ENCODE results near the gene IRX4. TPM values are rescaled to one million over a fixed set of nuclear protein-coding genes. Genes with fewer than 3 reads are reported as not detected.

The IRX4 gene
- total and polyA plus RNA-seq, 2 of the 4 experiments (the other 2 are of a cell fraction), result not detected

DNA sequence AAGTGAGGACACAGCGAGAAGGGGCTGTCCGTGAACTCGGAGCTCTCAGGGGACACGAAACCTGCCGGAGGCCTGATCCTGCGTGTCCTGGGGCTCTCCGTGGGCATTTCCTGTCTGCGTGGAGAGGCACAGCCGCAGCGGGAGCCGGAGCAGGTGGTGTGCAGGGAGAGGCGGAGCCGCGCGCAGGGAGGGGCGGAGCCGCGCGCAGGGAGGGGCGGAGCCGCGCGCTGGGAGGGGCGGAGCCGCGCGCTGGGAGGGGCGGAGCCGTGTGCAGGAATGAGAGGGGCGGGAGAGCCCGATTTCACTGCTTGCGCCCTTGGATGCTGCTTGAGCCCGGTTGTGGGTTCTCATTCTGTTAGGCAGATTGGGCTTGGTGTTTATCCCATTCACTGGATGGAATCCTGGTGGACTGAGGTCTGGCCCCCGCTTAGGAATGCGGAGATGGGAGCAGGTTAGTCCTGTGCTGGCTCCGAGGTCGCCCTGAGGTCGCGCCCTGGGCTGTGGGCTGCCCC lies 54.8 kb downstream of the IRX4 start:
- no peak for ATAC-seq (ENCODE audit: low read depth)
- 60% methylated on average over 21 of the region's 39 CpGs; no CpG with 5 or more reads in 1 of the 2 experiments for WGBS, 2 experiments (ENCODE audit: extremely low coverage in 2 of 2, insufficient read length in 1 of 2)
- POLR2A ChIA-PET (ENCODE audit: unreplicated experiment), result no interaction called here

More for the DNA sequence above, 54.8 kb downstream of the IRX4 start:
- H3K9ac ChIP-seq (ENCODE audit: low read depth, low read length), result no peak overlapping the region
- no peaks in the 10 kb centered on the region; the same call in 1 of the 2 replicates for H3K27me3 ChIP-seq (ENCODE audit: control insufficient read depth, insufficient read depth, low read length)
- H2BK15ac ChIP-seq (ENCODE audit: low read depth, low read length), result no peak overlapping the region
- H3K9me1 ChIP-seq (ENCODE audit: insufficient read depth, low read length), result peaks cover 2% of the 10 kb centered on the region; the same call in 1 of the 2 replicates
- no peak overlapping the region for H2BK20ac ChIP-seq (ENCODE audit: low read depth, low read length)
- H3K36me3 ChIP-seq (ENCODE audit: control insufficient read depth, insufficient read depth, low read length), result peaks cover 12% of the 10 kb centered on the region
- H3K4ac ChIP-seq (ENCODE audit: low read depth, low read length), result no peak overlapping the region
- CTCF ChIA-PET, result no interaction called here
- no peaks in the 10 kb centered on the region for H4K20me1 ChIP-seq (ENCODE audit: insufficient read depth, low read length)
- H3K27ac ChIP-seq (ENCODE audit: insufficient read depth, low read length), result no peak overlapping the region
- no peak overlapping the region for H4K8ac ChIP-seq (ENCODE audit: low read depth in 2 of 2, low read length in 2 of 2)
- no peak overlapping the region for H3K4me2 ChIP-seq (ENCODE audit: low read depth, low read length)
- no peak overlapping the region for H3K14ac ChIP-seq (replicated peaks; ENCODE audit: low read depth, low read length)
- BruUV-seq (replicated peaks), result no TSS peak
- in situ Hi-C loops (cut with MboI; ENCODE audit: low sequenced_read_pairs) (no loop called here), intact Hi-C loops (cut with micrococcal nuclease) (no loop called here), dilution Hi-C loops (cut with HindIII; ENCODE audit: low sequenced_read_pairs, unreplicated experiment) (no loop called here)
- H3K18ac ChIP-seq (ENCODE audit: low read depth, low read length), result no peak overlapping the region
- no peaks in the 10 kb centered on the region for H3K9me3 ChIP-seq (ENCODE audit: control insufficient read depth, insufficient read depth, low read length)
- no peak overlapping the region for H4K91ac ChIP-seq (ENCODE audit: insufficient read depth, low read depth, low read length)
- no peak for DNase-seq
- no peaks in the 10 kb centered on the region; the same call in 1 of the 2 replicates for H3K4me1 ChIP-seq (ENCODE audit: control insufficient read depth, insufficient read depth, low read length)
- no peak overlapping the region for H3K4me3 ChIP-seq (ENCODE audit: insufficient read depth, low read depth, low read length)
- H2BK5ac ChIP-seq (ENCODE audit: low read depth, low read length, poor library complexity, severe bottlenecking), result no peak overlapping the region
- H3K23ac ChIP-seq (ENCODE audit: low read depth, low read length), result no peak overlapping the region
- TF ChIP-seq BHLHE40 (IDR thresholded peaks at IDR 0.05; ENCODE audit: low read depth, low read length) (no peak), CHD1 (IDR thresholded peaks at IDR 0.05; ENCODE audit: low read depth, low read length) (no peak), RAD21 (IDR thresholded peaks at IDR 0.05; ENCODE audit: low read length) (no peak), POLR2A (IDR thresholded peaks at IDR 0.05; ENCODE audit: low read depth, low read length) (no peak), RCOR1 (IDR thresholded peaks at IDR 0.05; ENCODE audit: insufficient replicate concordance, low read length) (no peak), FOS (IDR thresholded peaks at IDR 0.05; ENCODE audit: low read depth, low read length) (no peak), MXI1 (IDR thresholded peaks at IDR 0.05; ENCODE audit: borderline replicate concordance, low read depth, low read length) (no peak), MAFK (IDR thresholded peaks at IDR 0.05; ENCODE audit: low read depth, low read length) (no peak), NFE2L2 (IDR thresholded peaks at IDR 0.05; ENCODE audit: low read depth, low read length) (no peak), SMC3 (IDR thresholded peaks at IDR 0.05; ENCODE audit: low read depth, low read length) (no peak), RFX5 (IDR thresholded peaks at IDR 0.05; ENCODE audit: low read depth, low read length) (no peak), CEBPB (IDR thresholded peaks at IDR 0.05; ENCODE audit: low read depth, low read length) (no peak), MAZ (IDR thresholded peaks at IDR 0.05; ENCODE audit: borderline replicate concordance, low read depth, low read length) (no peak)
- TF ChIP-seq, protein P1, sequence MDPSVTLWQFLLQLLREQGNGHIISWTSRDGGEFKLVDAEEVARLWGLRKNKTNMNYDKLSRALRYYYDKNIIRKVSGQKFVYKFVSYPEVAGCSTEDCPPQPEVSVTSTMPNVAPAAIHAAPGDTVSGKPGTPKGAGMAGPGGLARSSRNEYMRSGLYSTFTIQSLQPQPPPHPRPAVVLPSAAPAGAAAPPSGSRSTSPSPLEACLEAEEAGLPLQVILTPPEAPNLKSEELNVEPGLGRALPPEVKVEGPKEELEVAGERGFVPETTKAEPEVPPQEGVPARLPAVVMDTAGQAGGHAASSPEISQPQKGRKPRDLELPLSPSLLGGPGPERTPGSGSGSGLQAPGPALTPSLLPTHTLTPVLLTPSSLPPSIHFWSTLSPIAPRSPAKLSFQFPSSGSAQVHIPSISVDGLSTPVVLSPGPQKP (IDR thresholded peaks at IDR 0.05; ENCODE audit: borderline replicate concordance, low read depth, low read length), result no peak
- TF ChIP-seq, protein P2, sequence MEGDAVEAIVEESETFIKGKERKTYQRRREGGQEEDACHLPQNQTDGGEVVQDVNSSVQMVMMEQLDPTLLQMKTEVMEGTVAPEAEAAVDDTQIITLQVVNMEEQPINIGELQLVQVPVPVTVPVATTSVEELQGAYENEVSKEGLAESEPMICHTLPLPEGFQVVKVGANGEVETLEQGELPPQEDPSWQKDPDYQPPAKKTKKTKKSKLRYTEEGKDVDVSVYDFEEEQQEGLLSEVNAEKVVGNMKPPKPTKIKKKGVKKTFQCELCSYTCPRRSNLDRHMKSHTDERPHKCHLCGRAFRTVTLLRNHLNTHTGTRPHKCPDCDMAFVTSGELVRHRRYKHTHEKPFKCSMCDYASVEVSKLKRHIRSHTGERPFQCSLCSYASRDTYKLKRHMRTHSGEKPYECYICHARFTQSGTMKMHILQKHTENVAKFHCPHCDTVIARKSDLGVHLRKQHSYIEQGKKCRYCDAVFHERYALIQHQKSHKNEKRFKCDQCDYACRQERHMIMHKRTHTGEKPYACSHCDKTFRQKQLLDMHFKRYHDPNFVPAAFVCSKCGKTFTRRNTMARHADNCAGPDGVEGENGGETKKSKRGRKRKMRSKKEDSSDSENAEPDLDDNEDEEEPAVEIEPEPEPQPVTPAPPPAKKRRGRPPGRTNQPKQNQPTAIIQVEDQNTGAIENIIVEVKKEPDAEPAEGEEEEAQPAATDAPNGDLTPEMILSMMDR (conservative IDR thresholded peaks at IDR 0.05; ENCODE audit: low read depth, low read length), result no peak
- TF ChIP-seq, protein P3, sequence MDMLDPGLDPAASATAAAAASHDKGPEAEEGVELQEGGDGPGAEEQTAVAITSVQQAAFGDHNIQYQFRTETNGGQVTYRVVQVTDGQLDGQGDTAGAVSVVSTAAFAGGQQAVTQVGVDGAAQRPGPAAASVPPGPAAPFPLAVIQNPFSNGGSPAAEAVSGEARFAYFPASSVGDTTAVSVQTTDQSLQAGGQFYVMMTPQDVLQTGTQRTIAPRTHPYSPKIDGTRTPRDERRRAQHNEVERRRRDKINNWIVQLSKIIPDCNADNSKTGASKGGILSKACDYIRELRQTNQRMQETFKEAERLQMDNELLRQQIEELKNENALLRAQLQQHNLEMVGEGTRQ (IDR thresholded peaks at IDR 0.05; ENCODE audit: low read depth, low read length), result no peak
- no peak overlapping the region for H2BK120ac ChIP-seq (ENCODE audit: low read depth, low read length)
- no peak overlapping the region for H2AK9ac ChIP-seq (replicated peaks; ENCODE audit: low read depth, low read length, poor library complexity)
- H2AK5ac ChIP-seq (ENCODE audit: low read depth, low read length), result no peak overlapping the region
- no peaks in the 10 kb centered on the region for H3K79me1 ChIP-seq (ENCODE audit: low read depth in 1 of 2, low read length in 2 of 2)
- H2AFZ ChIP-seq (replicated peaks; ENCODE audit: low read length, poor library complexity), result no peak overlapping the region
- no peak overlapping the region for H3K56ac ChIP-seq (ENCODE audit: extremely low read depth, insufficient read depth, low read length)
- no peak overlapping the region for H4K5ac ChIP-seq (ENCODE audit: low read depth, low read length)
